Muscle layer of duodenum (tissue), 2 donors: ENCODE results near the gene CNTNAP2.

Experiments used
- H3K27ac ChIP-seq: one replicate; pipeline ENCODE4 v1.7.0; 2013; ENCODE audit warnings: mild to moderate bottlenecking, low read length
- H3K27me3 ChIP-seq: one replicate; pipeline ENCODE4 v1.7.0; 2013; ENCODE audit warnings: low read depth, mild to moderate bottlenecking, control low read depth, low read length
- H3K36me3 ChIP-seq, 2 donors: one replicate each; pipeline ENCODE4 v1.7.0; 2013; ENCODE audit warnings: low read length in 2 of 2, control low read depth in 1 of 2, mild to moderate bottlenecking in 1 of 2; ENCODE audit not compliant: insufficient read depth in 2 of 2, control insufficient read depth in 1 of 2
- H3K4me1 ChIP-seq, 2 donors: one replicate each; pipeline ENCODE4 v1.7.0; 2013; ENCODE audit warnings: low read length in 2 of 2, mild to moderate bottlenecking in 2 of 2, control low read depth in 1 of 2, moderate library complexity in 1 of 2; ENCODE audit not compliant: insufficient read depth in 2 of 2, control insufficient read depth in 1 of 2
- H3K4me3 ChIP-seq, 2 donors: one replicate each; pipeline ENCODE4 v1.7.0; 2013; ENCODE audit warnings: low read length in 2 of 2, low read depth in 1 of 2, mild to moderate bottlenecking in 1 of 2
- H3K9me3 ChIP-seq, 2 donors: one replicate each; pipeline ENCODE4 v1.7.0; 2013; ENCODE audit warnings: low read length in 2 of 2, control low read depth in 1 of 2, mild to moderate bottlenecking in 1 of 2; ENCODE audit not compliant: control insufficient read depth in 1 of 2
- donor health status: healthy.

Gene CNTNAP2

DNA sequence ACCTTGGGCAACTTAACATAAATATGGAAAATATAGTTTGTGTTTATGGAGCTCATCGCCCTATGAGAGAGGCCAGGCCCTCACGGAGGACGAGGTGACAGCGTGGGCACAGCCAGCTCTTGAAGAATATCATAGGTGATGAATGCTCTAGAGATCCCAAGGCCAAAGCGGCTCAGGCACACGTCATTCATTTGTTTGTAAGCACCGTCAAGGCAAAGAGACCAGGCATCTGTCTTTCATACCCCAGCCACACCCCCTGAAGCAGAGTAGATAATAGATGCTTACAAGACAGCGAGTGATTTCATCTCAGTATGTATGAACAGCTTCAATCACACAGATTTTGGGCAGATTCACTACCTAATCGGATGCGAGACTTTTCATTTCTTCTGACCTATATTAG is 2231.9 kb downstream of the CNTNAP2 start:
- Histone ChIP-seq H3K9me3 (no peaks in the 10 kb centered on the region), H3K27me3 (no peaks in the 10 kb centered on the region), H3K27ac (no peak overlapping the region), H3K4me1 (no peaks in the 10 kb centered on the region), H3K36me3 (no peaks in the 10 kb centered on the region), H3K4me3 (no peak overlapping the region)

DNA sequence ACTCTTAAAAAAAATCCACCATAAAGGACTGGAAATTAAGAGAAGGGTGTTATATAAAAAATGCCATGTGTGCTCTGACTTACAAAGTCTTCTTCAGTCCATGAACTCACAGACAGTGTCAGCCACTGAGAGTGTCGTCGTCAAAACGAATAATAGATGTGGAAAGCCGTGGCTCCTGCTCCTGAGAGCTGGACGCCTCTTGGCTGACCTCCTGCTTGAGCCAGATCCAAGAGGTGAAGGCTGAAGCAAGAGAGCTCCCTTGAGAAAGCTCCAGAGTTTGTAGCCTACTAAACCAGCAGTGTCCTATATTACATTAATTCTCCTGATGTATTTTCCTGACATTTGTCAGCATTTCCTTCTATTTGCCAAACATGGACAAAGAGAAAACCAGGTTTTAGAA is 2239.7 kb downstream of the CNTNAP2 start:
- H3K27me3 ChIP-seq, result no peaks in the 10 kb centered on the region
- H3K4me1 ChIP-seq, result no peaks in the 10 kb centered on the region
- no peak overlapping the region for H3K27ac ChIP-seq
- no peaks in the 10 kb centered on the region for H3K36me3 ChIP-seq
- no peak overlapping the region for H3K4me3 ChIP-seq
- H3K9me3 ChIP-seq, result no peaks in the 10 kb centered on the region

DNA sequence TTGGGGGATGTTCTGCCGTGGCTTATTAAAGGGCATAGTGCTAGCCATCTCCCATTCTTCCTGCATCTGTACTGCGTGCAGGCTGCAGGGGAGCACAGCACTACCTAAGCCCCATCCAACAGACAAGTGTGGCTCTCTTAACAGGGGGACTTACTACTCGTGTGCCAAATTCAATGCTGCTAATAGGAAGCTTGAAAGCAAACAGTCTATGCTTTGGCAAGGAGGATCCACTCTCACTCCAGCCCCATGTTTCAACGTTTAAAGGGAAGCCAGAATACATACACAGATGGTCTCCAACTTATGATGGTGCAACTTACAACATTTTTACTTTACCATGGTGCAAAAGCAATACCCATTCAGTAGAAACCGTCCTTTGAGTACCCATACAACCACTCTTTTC is 2245.9 kb downstream of the CNTNAP2 start:
- no peaks in the 10 kb centered on the region for H3K9me3 ChIP-seq
- H3K27ac ChIP-seq, result no peak overlapping the region
- no peaks in the 10 kb centered on the region for H3K27me3 ChIP-seq
- H3K4me3 ChIP-seq, result no peak overlapping the region
- H3K36me3 ChIP-seq, result no peaks in the 10 kb centered on the region
- no peaks in the 10 kb centered on the region for H3K4me1 ChIP-seq

DNA sequence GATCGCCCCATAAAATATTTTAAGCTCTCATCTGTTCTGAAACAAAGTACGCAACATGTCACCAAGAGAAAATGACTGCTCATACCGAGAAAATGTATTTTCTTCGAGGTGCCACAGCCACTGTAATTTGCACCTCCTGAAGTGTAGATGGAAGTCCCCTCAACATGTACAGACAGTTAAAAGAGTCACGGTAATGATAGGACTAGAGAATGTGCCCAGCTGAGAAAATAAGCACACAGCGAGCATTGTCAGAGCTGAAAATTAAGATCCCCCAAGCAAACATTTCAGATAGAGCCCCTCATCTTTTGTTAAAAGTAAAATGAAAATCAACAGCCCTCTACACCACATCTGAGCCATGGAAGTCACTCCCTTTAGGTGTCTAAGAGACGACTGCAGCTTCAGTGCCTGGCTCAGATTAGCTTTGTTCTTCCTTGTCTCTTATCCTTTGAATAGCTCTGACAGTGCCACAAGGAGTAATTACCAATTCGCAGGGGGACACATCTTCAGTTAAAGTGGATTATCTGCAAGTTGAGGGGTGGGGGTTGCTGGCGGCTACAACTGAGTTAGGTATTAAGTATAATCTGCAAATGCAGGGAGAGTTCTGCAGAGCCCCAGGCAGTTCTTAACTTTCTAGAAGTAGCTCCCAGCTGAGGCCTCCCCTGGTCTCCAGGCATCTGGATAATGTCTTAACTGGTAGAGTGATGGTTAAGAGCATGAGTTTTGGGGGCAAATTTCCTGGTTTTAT is 2251.3 kb downstream of the CNTNAP2 start:
- Histone ChIP-seq H3K4me1 (no peaks in the 10 kb centered on the region), H3K36me3 (no peaks in the 10 kb centered on the region), H3K4me3 (no peak overlapping the region), H3K27ac (no peak overlapping the region), H3K27me3 (no peaks in the 10 kb centered on the region), H3K9me3 (no peaks in the 10 kb centered on the region)

DNA sequence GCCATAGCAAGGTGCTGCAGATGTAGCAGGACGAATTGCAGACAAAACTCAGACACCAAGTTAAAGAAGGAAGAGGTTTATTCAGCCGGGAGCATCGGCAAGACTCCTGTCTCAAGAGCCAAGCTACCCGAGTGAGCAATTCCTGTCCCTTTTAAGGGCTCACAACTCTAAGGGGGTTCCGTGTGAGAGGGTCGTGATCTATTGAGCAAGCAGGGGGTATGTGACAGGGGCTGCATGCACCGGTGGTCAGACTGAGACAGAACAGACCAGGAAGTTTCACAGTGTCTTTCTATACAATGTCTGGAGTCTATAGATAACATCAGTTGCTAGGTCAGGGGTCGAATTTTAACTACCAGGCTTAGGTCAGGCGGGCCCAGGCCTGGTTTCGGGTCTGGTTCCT is 2252.0 kb downstream of the CNTNAP2 start:
- H3K4me1 ChIP-seq, result no peaks in the 10 kb centered on the region
- H3K9me3 ChIP-seq, result no peaks in the 10 kb centered on the region
- no peaks in the 10 kb centered on the region for H3K27me3 ChIP-seq
- no peak overlapping the region for H3K4me3 ChIP-seq
- no peak overlapping the region for H3K27ac ChIP-seq
- no peaks in the 10 kb centered on the region for H3K36me3 ChIP-seq

DNA sequence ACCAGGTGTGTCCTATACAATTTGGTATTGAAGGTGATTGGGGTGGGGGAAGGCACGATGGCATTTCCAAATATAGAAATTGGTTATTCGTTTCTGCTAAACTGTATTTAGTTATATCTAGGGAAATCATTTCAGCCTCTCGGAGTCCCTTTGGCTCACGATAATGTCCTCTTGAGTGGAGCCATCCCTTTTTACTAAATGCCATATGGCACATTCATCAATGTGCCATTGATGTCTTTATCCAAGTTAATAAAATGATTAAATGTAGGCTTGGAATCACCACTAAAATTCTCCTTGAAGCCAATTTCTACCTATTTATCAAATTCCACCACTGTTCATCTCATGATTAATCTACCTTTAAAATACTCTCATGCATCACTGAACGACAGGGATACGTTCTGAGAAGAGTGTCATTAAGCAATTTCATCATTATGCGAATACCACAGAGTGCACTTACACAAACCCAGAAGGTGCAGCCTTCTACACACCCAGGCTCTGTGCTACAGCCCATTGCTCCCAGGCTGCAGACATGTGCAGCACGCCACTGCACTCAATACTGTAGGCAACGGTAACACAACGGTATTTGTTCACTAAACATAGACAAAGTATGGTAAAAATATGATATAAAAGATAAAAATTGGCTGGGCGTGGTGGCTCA is 2254.8 kb downstream of the CNTNAP2 start:
- H3K4me1 ChIP-seq, result no peaks in the 10 kb centered on the region
- H3K4me3 ChIP-seq, result no peak overlapping the region
- H3K9me3 ChIP-seq, result no peaks in the 10 kb centered on the region
- no peaks in the 10 kb centered on the region for H3K27me3 ChIP-seq
- H3K27ac ChIP-seq, result no peak overlapping the region
- no peaks in the 10 kb centered on the region for H3K36me3 ChIP-seq

DNA sequence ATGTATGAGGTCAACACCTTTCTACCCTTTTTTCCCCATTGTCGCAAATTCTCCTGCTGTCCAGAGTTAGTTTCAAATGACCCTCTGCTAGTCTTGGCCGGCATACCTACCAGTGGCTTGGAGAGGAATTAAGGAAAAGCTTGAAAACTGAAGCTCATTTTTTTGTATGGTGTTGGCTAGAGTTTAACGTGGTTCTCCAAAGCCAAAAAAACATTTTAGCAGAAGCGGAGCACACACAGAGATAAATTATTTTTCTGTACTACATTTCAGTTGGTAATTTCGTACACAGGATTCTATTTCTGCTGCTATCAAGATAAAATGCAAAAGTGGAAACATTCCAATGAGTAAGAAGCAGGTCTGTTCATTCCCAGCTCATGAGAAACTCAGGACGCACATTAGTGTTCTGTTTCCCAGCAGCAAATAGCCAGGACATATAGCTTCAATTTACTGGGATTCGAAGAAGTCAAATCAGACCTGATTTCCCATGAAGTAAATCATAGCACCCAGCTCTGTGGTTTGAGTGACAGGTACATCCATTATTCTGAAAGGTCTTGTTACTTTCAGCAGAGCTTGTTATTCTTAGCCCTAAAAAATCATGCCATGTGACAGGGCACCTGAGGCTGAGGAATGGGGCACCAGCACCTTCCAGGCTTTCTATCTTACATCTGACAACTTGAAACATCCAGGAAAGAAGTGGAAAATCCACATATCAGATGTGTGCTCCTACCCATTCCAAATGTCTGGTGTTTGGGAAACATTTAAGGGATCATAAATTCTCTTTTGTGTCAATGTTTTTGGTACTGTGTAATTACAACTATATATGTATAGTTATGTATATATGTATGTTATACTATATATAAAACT is 2258.0 kb downstream of the CNTNAP2 start:
- no peaks in the 10 kb centered on the region for H3K9me3 ChIP-seq
- no peak overlapping the region for H3K4me3 ChIP-seq
- no peaks in the 10 kb centered on the region for H3K27me3 ChIP-seq
- H3K27ac ChIP-seq, result no peak overlapping the region
- H3K36me3 ChIP-seq, result no peaks in the 10 kb centered on the region
- no peaks in the 10 kb centered on the region for H3K4me1 ChIP-seq

DNA sequence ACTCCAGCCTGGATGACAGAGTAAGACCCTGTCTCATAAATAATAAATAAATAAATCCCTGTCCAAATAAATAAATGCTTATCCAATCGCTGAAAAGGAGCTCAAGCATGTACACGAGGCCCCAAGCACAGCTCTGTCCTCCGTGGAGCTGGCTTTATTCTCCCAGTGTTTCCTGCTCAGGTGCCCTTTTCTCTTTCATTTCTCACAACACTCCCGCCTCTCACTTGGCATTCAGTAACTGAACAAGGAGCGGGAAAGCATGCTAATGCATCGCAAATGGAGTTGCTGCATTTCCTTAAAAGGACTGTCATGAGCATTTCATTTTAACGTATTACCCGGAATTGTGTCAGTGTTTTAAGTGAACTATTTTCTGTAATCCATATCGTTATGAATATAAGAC is 2263.1 kb downstream of the CNTNAP2 start:
- Histone ChIP-seq H3K9me3 (no peaks in the 10 kb centered on the region), H3K36me3 (no peaks in the 10 kb centered on the region), H3K27me3 (no peaks in the 10 kb centered on the region), H3K4me3 (no peak overlapping the region), H3K27ac (no peak overlapping the region), H3K4me1 (no peaks in the 10 kb centered on the region)

DNA sequence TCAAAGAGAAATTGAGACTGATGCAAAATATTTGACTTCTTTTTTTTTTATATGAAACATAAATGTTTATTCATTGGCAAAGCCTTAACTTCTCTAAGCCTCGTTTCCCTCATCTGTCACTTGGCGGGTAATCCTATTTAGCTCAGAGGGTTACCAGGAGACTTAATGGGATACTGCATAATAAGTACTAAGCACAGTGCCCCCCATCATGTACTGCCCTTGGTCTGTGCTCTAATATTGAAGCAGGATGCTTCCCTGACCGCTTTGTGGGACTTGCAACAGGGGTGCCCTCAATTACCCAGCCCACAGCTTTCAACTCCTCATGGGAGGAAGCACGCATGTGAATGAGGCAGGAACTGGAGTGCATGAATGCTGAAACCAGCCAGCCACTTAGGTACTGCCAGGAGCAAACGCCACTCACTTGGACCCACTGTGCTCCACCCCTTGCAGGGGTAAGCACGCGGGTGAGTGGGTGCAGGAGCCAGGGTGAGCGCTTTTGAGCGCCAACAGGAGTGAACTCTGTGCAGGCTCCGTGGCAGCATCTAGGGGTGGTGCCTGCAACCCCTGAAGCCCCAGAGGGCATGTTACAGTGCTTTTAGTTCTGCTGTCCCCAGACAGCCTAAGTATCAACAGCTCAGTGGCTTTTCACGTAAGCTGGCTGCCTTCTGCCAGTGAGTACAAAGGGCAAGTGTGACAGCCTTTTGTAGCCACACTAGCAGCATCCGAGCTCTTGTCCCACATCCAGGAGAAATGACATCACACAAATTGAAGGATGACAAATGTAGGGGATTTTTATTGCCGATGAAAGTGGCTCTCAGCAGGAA is 2264.2 kb downstream of the CNTNAP2 start:
- no peaks in the 10 kb centered on the region for H3K9me3 ChIP-seq
- no peak overlapping the region for H3K4me3 ChIP-seq
- no peaks in the 10 kb centered on the region for H3K27me3 ChIP-seq
- no peaks in the 10 kb centered on the region for H3K36me3 ChIP-seq
- no peaks in the 10 kb centered on the region for H3K4me1 ChIP-seq
- no peak overlapping the region for H3K27ac ChIP-seq

DNA sequence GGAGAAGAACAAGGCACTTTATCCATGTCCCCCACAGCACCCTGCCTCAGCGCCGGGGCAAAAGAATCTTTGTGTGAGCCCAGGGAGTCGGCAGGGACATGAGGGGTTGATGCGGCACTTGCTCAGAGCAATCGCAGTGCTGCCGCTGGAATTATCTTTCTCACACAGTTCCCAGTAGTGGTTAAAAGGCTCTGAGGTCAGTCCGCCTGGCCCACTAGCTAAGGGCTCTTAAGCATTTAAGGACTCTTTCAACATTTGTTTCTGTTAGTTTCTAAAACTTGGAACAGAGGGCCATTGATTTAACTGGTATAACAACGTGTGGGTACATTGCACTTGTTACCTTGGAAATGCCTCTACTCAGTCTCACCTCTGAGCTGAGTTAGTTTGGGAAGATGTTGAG is 2266.0 kb downstream of the CNTNAP2 start:
- H3K9me3 ChIP-seq, result no peaks in the 10 kb centered on the region
- H3K36me3 ChIP-seq, result no peaks in the 10 kb centered on the region
- no peak overlapping the region for H3K27ac ChIP-seq
- H3K4me1 ChIP-seq, result no peaks in the 10 kb centered on the region
- no peaks in the 10 kb centered on the region for H3K27me3 ChIP-seq
- H3K4me3 ChIP-seq, result no peak overlapping the region

DNA sequence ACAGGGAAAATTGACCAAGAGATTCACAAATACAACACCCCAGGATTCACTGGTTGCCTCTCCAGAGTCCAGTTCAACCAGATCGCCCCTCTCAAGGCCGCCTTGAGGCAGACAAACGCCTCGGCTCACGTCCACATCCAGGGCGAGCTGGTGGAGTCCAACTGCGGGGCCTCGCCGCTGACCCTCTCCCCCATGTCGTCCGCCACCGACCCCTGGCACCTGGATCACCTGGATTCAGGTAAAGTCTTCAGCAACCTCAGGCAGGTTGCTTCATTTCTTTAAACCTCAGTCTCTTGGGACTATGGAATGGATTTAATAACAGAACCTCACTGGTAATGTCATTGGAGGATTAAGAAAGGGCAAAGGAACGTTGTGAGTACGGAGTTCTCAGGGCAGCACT is 2267.1 kb downstream of the CNTNAP2 start:
- no peak overlapping the region for H3K4me3 ChIP-seq
- no peak overlapping the region for H3K27ac ChIP-seq
- H3K4me1 ChIP-seq, result no peaks in the 10 kb centered on the region
- H3K36me3 ChIP-seq, result no peaks in the 10 kb centered on the region
- H3K27me3 ChIP-seq, result no peaks in the 10 kb centered on the region
- no peaks in the 10 kb centered on the region for H3K9me3 ChIP-seq
